ENCODE results near the gene WAC.
A peak's percentile ranks its signal among the peaks of the same experiment; 100 is the strongest.

The WAC gene

DNA sequence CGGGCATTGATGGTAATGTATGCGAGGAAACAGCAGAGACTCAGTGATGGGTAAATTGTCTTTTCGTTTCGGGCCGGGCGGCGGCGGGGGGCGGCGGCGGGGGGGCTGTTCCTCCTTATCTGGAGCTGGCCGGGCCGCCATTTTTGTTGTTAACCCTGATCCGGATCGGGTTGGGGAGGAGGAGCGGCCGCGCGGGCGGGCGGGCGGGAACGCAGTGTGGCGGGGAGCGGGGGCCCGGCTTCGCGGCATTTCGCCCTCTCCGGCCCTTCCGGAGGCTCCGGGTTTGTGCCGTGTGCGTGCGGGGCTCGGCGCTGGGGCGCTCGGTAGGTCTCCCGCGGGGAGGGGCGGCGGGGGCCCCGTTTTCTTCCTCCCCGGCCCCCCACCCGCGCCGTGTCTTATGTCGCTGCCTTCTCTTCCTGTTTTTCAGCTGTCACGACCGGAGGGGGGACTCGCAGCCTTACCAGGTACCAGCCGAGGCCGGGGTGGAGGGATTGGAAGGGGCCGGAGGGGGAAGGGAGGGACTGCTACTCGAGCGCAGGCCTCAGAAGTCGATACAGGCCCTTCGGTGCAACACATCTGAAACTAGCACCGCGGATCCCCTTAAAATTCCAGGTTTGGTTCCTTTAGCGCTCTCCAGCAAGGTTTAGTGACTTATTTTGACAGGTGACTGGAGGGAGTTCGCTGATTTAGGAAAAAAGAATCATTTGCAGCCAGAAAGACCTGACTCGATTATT, 820 bp downstream of the WAC start:
- peak; percentile 80 for DNase-seq

DNA sequence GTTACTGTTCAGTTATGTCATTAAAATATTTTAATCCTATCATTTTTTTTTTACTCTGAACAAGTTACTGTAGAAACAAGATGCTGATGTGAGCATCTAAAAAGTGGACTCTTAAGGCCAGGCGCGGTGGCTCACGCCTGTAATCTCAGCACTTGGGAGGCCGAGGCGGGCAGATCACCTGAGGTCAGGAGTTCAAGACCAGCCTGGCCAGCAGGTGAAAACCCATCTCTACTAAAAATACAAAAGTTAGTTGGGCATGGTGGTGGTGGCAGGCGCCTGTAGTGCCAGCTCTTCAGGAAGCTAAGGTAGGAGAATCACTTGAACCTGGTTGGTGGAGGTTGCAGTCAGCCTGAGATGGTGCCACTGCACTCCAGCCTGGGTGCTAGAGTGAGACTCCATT, 2.9 kb downstream of the WAC start:
- no peak for DNase-seq

DNA sequence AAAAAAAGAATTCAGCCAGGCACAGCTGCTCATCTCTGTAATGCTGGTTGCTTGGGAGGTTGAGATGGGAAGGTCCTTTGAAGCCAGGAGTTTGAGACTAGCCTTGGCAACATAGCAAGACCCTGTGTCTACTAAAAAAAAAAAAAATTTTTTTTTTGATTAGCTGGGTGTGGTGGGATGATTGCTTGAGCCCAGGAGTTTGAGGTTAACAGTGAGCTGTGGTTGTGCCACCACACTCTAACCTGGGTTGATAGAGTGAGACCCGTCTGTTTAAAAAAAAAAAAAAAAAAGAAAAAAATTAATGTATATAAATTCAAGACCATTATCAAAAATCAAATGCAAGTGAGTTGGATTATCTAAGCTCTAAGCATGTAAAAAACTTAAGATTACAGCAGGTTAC, 5.7 kb downstream of the WAC start:
- no peak for DNase-seq

DNA sequence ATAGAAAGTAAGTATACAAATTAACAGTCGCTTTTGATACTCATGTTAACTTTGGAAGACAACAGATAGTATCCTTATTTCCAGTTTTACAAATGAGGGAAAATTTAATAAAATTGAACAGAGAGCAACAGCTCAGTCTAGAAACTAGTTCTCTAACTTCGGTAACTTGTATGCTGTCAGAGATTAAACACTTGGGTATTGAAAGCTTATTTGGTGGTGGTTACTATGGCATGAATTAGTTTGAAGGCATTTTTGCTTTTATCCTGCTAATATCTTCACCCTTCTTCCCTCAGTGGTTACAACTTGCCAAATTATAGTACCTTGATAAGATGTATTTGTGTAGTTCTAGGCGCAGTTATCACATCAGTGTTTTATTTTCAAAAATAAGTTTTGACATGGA, 7.2 kb downstream of the WAC start:
- DNase-seq = no peak

DNA sequence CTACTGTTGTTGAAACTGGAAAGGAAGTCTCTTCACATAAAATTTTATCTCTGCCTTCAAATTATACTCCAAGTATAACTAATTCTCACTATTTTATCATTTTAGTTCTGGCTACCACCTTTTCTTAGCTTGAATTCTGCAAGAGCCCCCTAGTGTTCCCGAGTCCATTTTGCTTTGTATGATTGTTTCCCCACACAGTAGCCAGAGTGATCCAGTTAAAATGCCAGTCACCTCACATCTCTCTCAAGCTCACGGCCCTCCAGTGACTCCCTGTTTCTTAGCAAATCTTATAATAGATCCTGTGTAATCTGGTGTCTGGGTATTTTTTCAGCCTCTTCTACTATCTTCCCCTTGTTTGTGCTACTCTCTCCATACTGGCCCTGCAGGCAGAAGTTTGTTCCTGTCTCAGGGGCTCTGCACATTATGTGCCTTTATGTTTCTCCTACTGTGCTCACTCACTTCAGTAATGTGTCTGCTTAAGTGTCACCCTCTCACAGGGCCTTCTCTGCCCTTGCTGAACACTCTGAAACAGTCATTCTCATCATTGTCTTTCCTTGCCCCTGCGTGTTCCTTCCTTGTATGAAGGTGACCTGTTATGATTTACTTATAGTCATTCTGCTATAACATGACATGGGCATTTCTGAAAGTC, 8.9 kb downstream of the WAC start:
- no peak for DNase-seq

DNA sequence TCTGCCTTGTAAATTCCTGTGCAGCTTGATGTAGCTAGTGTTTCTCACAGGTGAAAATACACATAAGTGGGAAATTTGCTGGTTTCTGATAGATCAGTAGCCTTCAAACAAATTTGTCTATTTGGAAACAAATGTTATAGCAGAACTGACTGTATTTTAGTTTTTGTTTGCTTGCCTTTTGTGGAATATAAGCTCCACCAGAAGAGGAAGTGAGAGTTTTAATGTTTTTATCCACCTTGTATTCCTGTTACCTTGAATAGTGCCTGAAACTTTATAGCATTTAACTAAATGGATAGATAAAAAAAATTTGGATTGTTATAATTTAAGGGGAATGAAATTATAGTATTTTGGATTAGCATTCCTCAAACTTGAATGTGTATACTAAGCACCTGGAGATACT, 9.8 kb downstream of the WAC start:
- no peak for DNase-seq

DNA sequence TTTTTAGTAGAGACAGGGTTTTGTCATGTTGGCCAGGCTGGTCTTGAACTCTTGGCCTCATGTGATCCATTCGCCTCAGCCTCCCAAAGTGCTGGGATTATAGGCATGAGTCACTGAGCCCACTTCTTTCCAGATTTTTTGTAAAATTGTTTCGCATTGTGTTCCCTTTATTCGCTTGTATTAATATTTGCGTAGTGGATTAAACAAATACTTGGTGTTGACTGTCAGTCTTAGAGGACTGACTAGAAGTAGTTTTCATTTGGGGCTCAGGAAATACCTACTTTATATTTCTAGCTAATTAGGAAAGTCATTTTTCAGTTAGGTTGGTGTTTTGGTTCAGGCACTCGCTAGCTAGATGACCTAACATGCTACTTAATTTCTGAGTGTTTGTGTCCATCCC, 11.1 kb downstream of the WAC start:
- DNase-seq = no peak

DNA sequence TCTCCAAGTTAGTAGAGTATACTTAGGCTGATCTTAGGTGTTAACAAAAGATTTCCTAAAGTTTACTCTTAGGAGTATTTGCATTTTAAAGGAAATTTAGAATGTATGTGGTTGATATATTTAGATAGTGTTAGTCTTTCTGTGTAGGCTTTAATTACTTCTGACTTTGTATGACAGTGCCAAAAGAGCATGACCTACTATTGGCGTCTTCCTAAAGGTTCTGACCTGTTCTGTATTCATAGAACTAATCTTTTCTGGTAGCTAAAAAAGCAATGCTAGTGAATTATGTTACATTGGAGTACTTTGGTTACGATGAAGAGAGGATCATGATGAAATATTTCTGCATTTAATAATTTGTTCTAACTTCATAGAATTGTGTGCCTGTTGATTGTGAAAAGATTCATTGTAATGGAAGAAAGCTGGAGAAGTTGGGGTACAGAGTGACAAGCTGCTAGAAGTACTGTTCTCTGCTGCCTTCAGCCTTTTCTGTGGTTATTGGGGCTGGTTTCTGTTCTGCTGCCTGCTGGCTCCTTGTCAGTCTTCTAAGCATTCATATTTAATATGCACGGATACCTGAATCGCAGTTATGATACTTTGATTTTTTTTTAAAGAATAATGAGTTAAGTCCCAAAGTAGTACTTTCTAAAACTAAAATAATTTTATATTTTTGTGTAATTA, 13.2 kb downstream of the WAC start:
- DNase-seq = no peak

DNA sequence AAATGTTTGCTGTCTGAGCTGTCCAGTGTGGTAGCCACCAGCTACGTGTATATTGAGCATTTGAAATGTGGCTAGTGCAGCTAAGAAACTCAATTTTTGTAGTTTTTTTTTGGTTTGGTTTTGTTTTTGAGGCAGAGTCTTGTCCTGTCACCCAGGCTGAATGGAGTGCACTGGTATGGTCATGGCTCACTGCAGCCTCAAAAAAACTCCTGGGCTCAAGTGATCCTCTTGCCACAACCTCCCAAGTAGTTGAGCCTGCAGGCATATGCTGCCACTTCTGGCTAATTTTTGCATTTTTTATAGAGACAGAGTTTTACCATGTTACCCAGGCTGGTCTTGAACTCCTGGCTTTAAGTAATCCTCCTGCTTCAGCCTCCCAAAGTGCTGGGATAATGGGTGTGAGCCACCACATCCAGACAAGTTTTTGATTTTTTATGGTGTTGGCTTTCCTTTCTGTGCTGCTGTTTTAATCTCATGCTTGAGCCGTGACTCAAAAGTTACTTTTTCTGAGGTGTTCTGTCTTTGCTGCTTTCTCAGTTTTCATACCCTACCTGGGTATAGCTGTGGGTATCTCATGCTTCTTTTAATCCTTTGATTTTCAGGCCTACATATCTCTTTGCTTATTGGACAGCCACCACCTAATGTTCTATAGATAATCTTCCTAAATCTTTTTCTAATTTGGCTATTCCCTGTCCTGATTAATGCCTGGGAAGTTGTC, 16.0 kb downstream of the WAC start:
- DNase-seq = no peak

DNA sequence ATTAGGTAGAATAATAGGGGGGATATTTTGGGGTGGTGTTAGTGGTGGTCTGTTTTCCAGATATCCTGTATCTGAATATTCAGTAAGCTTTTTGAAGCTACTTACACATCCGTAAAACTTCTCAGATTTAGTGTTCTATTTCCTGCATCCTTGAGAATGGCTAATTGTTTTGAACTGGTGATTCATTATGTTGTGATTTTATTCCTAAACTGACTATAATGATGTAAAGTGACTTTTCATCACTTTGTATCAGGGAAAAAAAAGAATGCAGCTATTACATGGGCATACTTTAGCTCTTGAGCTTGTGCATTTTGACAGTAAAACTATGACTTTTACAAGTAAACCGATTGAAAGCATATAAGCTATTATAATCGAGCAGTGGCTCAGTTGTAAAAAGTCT, 18.2 kb downstream of the WAC start:
- DNase-seq = no peak

DNA sequence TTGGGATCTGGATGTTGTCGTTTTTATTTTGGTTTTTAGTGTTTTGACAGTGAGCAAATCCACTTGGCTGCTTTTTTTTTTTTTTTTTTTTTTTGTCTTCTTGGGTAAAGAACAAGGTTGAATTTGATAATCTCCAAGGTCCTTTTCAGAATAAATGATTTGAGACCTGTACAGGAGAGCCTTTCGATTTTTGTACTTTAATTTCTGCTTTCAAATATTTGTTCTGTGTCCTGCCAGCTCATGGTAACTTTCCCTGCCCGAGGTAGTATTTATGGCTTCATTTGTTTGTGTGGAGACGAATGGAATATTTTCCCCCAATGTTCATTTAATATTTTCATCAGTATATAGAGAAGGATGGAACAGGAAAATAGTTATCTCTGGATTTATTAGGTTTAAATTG, 19.9 kb downstream of the WAC start:
- DNase-seq = no peak

DNA sequence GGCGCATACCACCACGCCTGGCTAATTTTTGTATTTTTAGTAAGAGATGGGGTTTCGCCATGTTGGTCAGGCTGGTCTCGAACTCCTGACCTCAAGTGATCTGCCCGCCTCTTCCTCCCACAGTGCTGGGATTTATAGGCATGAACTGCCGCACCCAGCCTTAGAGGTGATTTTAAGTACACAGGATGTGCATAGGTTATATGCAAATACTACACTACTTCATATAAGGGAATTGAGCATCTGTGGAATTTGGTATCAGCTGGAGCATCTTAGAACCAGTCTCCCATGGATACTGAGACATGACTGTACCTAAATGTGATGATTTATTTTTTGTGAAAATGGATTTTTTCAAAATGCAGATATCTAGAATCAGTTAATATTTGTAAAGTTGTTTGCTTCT, 21.1 kb downstream of the WAC start:
- DNase-seq = no peak

DNA sequence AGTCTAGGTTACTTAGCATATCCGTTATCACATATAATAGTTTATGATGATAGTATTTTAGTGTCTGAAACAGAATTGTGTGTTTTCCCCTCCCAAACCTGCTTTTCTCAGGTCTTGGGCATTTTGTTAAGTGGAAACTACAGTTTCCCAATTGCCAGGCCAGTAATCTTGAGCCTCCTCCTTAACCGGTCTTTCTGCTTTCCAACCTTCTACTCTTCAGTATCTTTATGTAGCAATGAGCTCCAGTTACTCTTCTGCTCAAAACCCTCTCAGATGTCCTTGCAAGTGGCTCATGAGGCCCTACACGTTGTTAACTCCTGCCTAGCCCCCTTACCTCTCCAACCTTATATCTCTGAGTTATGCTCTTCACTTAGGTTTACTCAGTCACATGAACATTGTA, 22.0 kb downstream of the WAC start:
- DNase-seq = no peak

DNA sequence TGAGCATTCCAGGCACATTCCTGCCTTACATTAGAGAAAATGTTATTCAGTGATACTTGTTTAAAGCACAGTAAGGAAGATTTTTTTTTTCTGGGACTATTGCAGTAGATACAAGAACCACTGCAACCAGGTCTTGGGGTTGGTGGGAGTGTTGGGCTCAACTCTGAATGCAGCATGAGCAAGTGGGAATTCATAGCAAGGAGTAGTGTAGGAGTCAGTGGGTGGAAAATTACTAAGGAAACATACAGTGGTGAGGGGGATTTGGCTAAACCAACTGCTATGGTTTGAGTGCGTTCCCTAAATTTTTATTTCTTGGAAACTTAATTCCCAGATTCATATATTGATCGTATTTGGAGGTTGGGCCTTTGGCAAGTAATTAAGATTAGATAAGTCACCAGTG, 22.4 kb downstream of the WAC start:
- no peak for DNase-seq

DNA sequence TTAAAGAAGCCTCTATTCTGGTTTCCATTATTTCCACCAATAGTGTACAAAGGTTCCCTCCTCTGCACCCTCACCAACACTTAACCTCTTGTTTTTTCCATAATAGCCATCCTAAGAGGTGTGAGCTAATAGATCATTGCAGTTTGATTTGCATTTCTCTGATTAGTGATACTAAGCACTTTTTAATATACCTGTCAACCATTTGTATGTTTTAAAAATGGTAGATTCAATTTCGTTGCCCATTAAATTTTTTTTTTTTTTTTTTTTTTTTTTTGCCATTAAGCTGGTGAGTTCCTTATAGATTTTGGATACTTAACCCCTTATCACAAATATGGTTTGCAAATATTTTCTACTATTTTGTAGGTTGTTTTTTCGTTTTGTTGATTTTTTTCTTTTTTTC, 23.2 kb downstream of the WAC start:
- no peak for DNase-seq

DNA sequence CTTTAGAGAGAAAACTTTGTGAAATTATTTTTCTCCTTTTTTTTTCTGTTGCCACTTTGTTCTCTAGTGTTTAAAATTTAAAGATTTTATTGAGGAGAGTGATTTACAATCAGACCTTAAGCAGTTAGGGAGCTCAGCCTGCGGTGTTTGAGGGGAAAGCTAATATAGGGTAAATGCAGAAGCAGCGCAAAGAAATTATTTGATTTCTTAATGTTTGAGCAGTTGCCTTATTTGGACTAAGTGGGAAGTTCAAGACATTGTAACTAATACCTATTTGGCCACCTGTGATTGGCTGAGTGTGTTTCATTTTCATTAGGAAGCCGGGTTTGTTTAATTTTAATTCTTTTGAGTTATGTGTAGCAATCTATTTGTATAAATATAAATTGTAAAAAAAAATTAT, 25.3 kb downstream of the WAC start:
- no peak for DNase-seq

DNA sequence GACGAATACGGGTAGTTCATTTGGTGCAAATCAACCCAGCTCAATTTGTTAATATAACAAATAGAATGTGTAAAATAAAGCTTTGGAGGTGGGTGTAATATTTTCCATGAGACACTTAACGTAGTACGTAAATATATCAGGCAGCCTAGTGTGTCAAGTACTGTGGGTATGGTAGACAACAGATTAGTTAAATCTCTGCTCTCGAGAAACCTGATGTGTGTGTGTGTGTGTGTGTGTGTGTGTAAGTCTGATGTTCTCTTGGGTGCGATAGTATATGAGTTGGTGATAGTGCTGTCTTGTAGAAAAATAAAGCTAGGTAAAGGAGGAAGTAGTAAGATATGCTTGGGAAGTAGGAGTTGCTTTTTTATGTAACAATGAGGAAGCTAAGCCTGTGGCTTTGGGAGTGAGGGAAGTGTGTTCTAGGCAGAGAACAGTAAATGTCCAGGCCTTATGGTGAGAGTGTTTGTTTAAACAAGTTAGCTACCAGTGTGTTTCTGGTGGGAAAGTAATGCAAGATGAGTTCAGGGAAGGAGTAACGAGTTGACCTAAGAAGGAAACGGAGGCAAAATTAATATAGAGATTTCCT, 26.1 kb downstream of the WAC start:
- no peak for DNase-seq

DNA sequence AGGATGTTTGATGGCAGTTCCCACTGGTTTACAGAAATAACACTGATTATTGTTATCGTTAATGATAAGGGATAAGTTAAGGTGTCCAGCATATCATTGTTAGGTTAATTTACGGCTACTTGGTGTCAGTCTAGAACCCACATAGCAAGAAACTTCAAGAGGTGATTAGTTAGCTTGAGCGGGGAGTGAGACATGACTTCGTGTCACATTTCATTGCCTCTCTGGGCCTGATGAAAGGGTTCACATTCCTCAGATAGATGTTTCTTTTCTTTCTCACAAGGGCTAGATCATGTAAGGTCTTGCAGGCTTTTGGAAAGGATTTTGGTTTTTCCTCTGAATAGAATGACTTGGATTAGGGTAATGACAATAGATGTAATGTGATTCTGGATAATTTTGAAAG, 26.7 kb downstream of the WAC start:
- DNase-seq = no peak

DNA sequence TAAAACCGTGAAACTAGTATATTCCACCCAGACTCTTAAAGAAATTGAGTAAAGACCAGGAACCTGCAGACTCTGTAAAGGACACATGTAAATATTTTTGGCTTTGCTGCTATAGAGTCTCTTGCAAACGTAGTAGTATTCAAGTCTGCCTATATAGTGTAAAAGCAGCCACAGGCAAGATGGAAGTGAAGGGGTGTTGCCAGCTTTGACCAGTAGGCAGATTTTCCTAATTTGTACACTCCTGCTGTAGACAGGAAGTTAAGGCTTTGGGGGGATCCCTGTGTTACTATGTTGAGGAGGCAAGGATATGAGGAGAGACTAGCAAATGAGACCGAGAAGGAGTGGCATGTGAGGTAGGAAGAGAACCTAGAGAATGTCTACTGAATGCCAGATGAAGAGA, 27.7 kb downstream of the WAC start:
- no peak for DNase-seq

DNA sequence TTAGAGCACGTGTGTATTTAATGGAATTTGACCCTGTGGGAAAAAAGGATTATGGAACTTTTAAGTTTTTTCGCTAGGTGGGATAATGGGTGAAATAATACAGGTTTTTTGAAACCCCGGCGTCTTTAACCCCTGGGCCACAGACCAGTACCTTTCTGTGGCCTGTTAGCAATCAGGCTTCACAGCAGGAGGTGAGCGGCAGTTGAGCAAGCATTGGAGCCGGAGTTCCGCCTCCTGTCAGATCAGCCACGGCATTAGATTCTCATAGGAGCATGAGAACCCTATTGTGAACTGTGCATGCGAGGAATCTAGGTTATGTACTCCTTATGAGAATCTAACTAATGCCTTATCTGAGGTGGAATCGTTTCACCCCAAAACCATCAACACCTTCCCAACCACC, 28.6 kb downstream of the WAC start:
- no peak for DNase-seq

DNA sequence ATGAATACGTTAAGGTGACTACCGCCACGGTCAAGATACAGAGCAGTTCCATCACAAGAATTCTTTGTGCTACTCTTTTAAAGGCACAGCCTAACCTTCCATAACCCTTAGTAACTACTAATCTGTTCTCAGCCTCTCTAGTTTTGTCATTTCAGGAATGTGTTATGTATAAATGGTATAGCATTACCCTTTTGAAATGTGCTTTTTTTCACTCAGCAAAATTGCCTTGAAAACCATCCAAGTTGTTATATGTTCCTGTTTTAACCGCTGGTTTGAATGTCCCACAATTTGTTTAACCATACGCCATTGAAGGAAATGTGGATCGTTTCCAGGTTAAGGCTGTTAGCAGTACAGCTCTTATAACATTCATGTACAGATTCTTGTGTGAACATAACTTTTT, 32.0 kb downstream of the WAC start:
- DNase-seq = no peak

DNA sequence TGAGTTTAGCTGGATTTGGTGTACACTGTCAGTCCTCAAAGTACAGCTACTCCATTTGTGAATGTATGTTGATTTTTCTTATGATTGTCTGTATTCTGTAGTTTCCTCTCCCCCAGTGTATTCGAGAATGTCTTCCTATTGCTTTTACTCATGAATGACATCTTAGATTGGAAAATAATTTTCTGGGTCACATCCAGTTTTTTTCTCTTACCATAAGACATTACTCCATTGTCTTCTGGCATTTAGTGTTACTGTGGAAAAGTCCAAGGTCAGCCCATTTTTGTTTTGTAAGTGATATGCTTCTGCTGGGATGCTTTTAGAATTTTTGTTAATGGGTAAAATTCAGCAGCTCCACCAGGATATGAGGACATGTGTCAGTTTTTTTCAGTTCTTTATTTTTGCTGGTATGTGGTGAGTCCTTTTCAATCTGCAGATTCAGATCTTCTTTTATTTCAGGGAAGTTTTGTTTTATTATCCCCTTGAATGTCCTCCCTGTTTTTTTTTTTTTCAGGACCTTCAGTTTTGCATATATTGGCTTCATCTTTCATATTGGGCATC, 33.6 kb downstream of the WAC start:
- DNase-seq = no peak

DNA sequence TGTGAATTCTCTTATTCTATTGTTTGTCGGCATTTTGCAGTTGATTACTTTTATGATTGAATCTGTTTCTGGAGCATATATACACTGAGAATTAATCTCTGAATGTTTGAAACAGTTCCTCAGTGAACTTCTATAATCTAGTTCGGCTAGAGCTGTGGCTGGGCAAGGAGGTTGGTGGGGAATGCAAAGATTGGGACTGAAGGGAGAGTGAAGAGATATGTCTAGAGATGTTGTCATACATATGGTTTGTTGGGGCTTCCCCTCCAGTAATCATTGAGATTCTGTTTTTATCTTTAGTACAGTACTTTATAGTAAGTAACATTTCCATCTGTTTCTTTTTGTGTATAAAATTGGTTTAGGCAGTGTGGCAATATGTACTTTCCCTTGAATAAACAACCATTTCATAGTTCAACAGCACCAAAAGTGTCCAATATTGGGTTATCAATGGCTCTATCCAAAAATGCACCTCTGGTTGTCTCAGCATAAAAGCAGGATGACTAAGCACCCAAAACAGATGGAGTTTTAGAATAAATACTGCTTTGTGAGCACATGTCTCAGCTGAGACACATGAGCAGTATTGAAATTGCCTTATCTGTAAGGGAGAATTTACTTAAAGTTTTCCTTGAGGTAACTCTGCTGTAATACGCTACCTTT, 36.7 kb downstream of the WAC start:
- no peak for DNase-seq
